BLaER1 (cell line): ENCODE measurements around the gene FAM83D.
"Not testable (repeated sequence)": the region's sequence is repeated elsewhere in the genome, so short reads cannot be mapped to it uniquely, and the experiment has no call there.

Source experiments
- H3K27ac ChIP-seq: shearing (Covaris generic); formaldehyde crosslinking; 2 replicates; pipeline ENCODE4 v1.8.1; 2022
- H3K27me3 ChIP-seq: shearing (Covaris generic); formaldehyde crosslinking; 2 replicates; pipeline ENCODE4 v1.8.1; 2022
- H3K36me3 ChIP-seq: shearing (Covaris generic); formaldehyde crosslinking; 2 replicates; pipeline ENCODE4 v1.8.1; 2022
- H3K4me1 ChIP-seq: shearing (Covaris generic); formaldehyde crosslinking; 2 replicates; pipeline ENCODE4 v1.8.1; 2022
- H3K4me2 ChIP-seq: shearing (Covaris generic); formaldehyde crosslinking; 2 replicates; pipeline ENCODE4 v1.8.1; 2022
- H3K4me3 ChIP-seq: shearing (Covaris generic); formaldehyde crosslinking; 2 replicates; pipeline ENCODE4 v1.8.1; 2022
- H3K9ac ChIP-seq: shearing (Covaris generic); formaldehyde crosslinking; 2 replicates; pipeline ENCODE4 v1.8.1; 2022
- H3K9me3 ChIP-seq: shearing (Covaris generic); formaldehyde crosslinking; 2 replicates; pipeline ENCODE4 v1.8.1; 2022
- H4K20me1 ChIP-seq: shearing (Covaris generic); formaldehyde crosslinking; 2 replicates; pipeline ENCODE4 v1.8.1; 2022
- Cebpa-rat ChIP-seq: shearing (Covaris generic); IDR thresholded peaks from 2 replicates; pipeline ENCODE4 v1.8.1; 2022

Gene FAM83D

GRCh38 chr20:38945012-38945411, 18.8 kb downstream of the FAM83D start:
- no peaks in the 10 kb centered on the region for H3K9me3 ChIP-seq
- no peak overlapping the region for H3K4me2 ChIP-seq
- no peak for TF ChIP-seq Cebpa-rat
- H3K9ac ChIP-seq, result no peak overlapping the region
- no peaks in the 10 kb centered on the region for H3K4me1 ChIP-seq
- H3K27ac ChIP-seq, result no peak overlapping the region
- H3K27me3 ChIP-seq, result no peaks in the 10 kb centered on the region
- H3K4me3 ChIP-seq, result no peak overlapping the region
- H3K36me3 ChIP-seq, result peaks cover 98% of the 10 kb centered on the region
- H4K20me1 ChIP-seq, result peaks cover 73% of the 10 kb centered on the region

DNA sequence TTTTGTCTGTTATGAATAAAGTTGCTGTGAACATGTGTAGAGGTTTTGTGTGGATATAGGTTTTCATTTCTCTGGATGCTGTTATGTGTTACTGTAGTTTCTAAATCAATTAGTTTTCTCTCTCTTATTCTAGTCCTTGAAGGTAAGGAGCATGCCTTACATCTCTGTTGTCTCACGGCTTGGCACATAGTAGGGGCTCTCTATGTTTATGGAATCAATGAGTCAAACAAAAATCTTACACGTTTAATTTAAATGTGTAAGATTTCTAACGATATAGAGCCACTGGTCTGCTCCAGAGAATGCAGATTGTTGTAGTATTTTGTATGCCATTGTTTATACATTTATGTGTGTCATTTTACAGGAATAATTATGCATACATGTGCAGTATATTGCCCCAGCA, 20.6 kb downstream of the FAM83D start:
- peaks cover 98% of the 10 kb centered on the region for H3K36me3 ChIP-seq

DNA sequence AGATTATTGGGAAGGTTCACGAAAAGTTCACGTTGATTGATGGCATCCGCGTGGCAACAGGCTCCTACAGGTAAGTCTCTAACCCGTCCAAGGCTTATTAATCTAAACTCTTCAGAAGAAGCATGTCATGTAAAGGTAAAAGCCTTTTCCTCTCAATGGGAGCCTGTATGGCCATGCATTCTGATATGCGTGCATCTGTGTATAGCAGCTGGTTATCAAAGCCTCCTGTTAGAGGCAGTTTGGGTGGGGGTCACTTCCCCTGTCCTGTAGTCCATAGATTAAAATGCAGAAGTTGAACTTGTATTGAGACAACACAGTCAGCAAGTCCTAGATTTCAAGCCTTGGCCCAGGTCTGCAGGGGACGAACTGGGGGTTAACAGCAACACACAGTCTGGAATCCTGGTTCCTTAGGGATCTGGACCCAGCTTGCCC, 21.7 kb downstream of the FAM83D start:
- Histone ChIP-seq H3K27me3 (no peaks in the 10 kb centered on the region), H3K9ac (no peak overlapping the region), H3K9me3 (no peaks in the 10 kb centered on the region), H3K4me1 (no peaks in the 10 kb centered on the region), H3K4me2 (no peak overlapping the region), H3K27ac (no peak overlapping the region), H4K20me1 (peaks cover 59% of the 10 kb centered on the region; the same call in 1 of the 2 replicates), H3K36me3 (peaks cover 98% of the 10 kb centered on the region), H3K4me3 (no peak overlapping the region)
- TF ChIP-seq Cebpa-rat, result no peak

More for the DNA sequence above, 20.6 kb downstream of the FAM83D start:
- H3K4me3 ChIP-seq, result no peak overlapping the region
- no peak overlapping the region for H3K27ac ChIP-seq
- no peak overlapping the region for H3K9ac ChIP-seq
- no peak for TF ChIP-seq Cebpa-rat
- H4K20me1 ChIP-seq, result peaks cover 69% of the 10 kb centered on the region
- H3K9me3 ChIP-seq, result no peaks in the 10 kb centered on the region
- H3K27me3 ChIP-seq, result no peaks in the 10 kb centered on the region
- H3K4me2 ChIP-seq, result no peak overlapping the region
- no peaks in the 10 kb centered on the region for H3K4me1 ChIP-seq

- H3K27ac ChIP-seq, result no peak overlapping the region
- no peak overlapping the region for H3K4me3 ChIP-seq
- H4K20me1 ChIP-seq, result peaks cover 41% of the 10 kb centered on the region; the same call in 1 of the 2 replicates
- H3K4me1 ChIP-seq, result no peaks in the 10 kb centered on the region
- H3K9me3 ChIP-seq, result no peaks in the 10 kb centered on the region
- H3K36me3 ChIP-seq, result peaks cover 95% of the 10 kb centered on the region
- H3K9ac ChIP-seq, result no peak overlapping the region
- no peak overlapping the region for H3K4me2 ChIP-seq
- no peaks in the 10 kb centered on the region for H3K27me3 ChIP-seq
- no peak for TF ChIP-seq Cebpa-rat
Observed at GRCh38 chr20:38950254-38950653, 24.0 kb downstream of the FAM83D start.

DNA sequence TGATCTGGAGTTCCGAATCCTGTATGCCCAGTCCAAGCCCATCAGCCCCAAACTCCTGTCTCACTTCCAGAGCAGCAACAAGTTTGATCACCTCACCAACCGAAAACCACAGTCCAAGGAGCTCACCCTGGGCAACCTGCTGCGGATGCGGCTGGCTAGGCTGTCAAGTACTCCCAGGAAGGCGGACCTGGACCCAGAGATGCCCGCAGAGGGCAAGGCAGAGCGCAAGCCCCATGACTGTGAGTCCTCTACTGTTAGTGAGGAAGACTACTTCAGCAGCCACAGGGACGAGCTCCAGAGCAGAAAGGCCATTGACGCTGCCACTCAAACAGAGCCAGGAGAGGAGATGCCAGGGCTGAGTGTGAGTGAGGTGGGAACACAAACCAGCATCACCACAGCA, 25.4 kb downstream of the FAM83D start:
- TF ChIP-seq Cebpa-rat, result no peak
- Histone ChIP-seq H3K4me1 (no peaks in the 10 kb centered on the region), H3K4me2 (no peak overlapping the region), H3K27me3 (no peaks in the 10 kb centered on the region), H3K9ac (no peak overlapping the region), H3K4me3 (no peak overlapping the region), H4K20me1 (peaks cover 32% of the 10 kb centered on the region; the same call in 1 of the 2 replicates), H3K36me3 (peaks cover 84% of the 10 kb centered on the region), H3K27ac (no peak overlapping the region), H3K9me3 (no peaks in the 10 kb centered on the region)

GRCh38 chr20:38952153-38952552, 25.9 kb downstream of the FAM83D start:
- no peaks in the 10 kb centered on the region for H3K9me3 ChIP-seq
- no peaks in the 10 kb centered on the region for H3K4me1 ChIP-seq
- H3K4me3 ChIP-seq, result no peak overlapping the region
- no peak overlapping the region for H3K9ac ChIP-seq
- peaks cover 28% of the 10 kb centered on the region; the same call in 1 of the 2 replicates for H4K20me1 ChIP-seq
- H3K36me3 ChIP-seq, result peaks cover 78% of the 10 kb centered on the region
- H3K27me3 ChIP-seq, result no peaks in the 10 kb centered on the region
- no peak overlapping the region for H3K4me2 ChIP-seq
- H3K27ac ChIP-seq, result no peak overlapping the region
- no peak for TF ChIP-seq Cebpa-rat

- Histone ChIP-seq H3K9ac (no peak overlapping the region), H3K27ac (no peak overlapping the region), H3K4me1 (no peaks in the 10 kb centered on the region), H3K9me3 (no peaks in the 10 kb centered on the region), H3K36me3 (peaks cover 62% of the 10 kb centered on the region), H3K4me3 (no peak overlapping the region), H3K27me3 (no peaks in the 10 kb centered on the region), H4K20me1 (peaks cover 15% of the 10 kb centered on the region; the same call in 1 of the 2 replicates), H3K4me2 (no peak overlapping the region)
- no peak for TF ChIP-seq Cebpa-rat
Observed at GRCh38 chr20:38953630-38954340, 27.6 kb downstream of the FAM83D start.

DNA sequence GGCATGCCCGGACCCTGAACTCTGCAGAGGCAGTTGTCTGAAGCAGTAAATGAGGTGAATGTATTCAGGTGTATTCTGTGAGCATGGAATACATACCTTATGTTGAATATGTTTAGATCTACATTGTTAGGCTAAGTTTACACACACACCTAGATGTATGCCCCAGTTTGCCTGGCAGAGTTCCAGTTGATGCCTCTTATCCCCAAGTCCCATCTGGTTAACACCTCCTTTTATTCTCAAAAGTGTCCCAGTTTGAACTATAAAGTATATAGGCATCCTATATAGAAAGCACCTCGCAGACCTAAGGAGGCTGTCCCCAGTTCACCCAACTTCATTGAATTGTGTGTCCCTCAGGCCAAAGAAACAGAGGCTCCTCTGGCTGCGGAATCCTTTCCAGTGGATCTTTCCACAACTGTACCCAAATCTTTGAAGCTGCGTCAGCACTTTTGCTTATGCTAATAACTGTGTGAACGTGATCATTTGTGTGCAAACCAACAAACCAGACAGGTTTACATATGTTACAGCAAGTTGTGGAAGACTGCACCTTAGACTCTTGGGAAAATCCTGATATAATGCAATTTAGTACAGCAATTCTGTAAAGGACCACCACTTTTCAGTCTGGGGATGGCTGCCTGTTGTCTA, 31.1 kb downstream of the FAM83D start:
- no peak for TF ChIP-seq Cebpa-rat
- Histone ChIP-seq H3K9ac (no peak overlapping the region; the same call in 1 of the 2 replicates), H3K36me3 (peaks cover 26% of the 10 kb centered on the region), H3K4me3 (no peak overlapping the region), H3K27ac (no peak overlapping the region), H3K4me1 (peaks cover 10% of the 10 kb centered on the region), H3K27me3 (no peaks in the 10 kb centered on the region), H3K4me2 (no peak overlapping the region), H3K9me3 (no peaks in the 10 kb centered on the region), H4K20me1 (no peaks in the 10 kb centered on the region)

- Histone ChIP-seq H3K4me1 (peaks cover 12% of the 10 kb centered on the region), H3K27ac (no peak overlapping the region), H3K27me3 (no peaks in the 10 kb centered on the region), H3K36me3 (peaks cover 20% of the 10 kb centered on the region), H4K20me1 (no peaks in the 10 kb centered on the region), H3K4me3 (no peak overlapping the region), H3K4me2 (no peak overlapping the region), H3K9ac (no peak overlapping the region), H3K9me3 (no peaks in the 10 kb centered on the region)
- no peak for TF ChIP-seq Cebpa-rat
Observed at GRCh38 chr20:38957915-38958485, 31.8 kb downstream of the FAM83D start.

DNA sequence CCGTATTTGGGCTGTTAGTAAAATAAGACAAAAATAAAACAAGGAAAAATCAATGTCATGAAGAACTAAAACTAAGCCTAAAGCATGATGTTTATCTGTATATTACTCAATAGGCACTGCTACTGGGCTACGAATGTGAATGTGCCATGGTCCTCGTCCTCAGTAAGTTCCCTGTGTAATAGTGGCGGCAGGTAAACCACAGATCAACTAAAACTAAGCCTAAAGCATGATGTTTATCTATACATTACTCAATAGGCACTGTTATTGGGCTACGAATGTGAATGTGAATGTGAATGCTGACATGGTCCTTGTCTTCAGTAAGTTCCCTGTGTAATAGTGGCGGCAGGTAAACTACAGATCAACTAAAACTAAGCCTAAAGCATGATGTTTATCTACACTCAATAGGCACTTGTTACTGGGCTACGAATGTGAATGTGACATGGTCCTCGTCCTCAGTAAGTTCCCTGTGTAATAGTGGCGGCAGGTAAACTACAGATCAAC, 34.0 kb downstream of the FAM83D start:
- not testable (repeated sequence) for H4K20me1 ChIP-seq, H3K27me3 ChIP-seq, H3K9me3 ChIP-seq, H3K4me2 ChIP-seq, H3K36me3 ChIP-seq, H3K4me3 ChIP-seq, H3K27ac ChIP-seq, H3K9ac ChIP-seq
- peaks cover 19% of the 10 kb centered on the region for H3K4me1 ChIP-seq
